BE2C (cell line): ENCODE measurements around the gene ELF2.
"Not testable (repeated sequence)": the region's sequence is repeated elsewhere in the genome, so short reads cannot be mapped to it uniquely, and the experiment has no call there.

Source experiments
- DNase-seq: peaks from one replicate; pipeline ENCODE4 v3.0.0-alpha.2; 2020
- H3K27me3 ChIP-seq: fragments of 250-450 bp; sonication (Bioruptor Pico); 2 replicates; pipeline ENCODE4 v1.5.1; 2020; ENCODE audit warnings: mild to moderate bottlenecking
- H3K36me3 ChIP-seq: fragments of 250-450 bp; sonication (Bioruptor Pico); 2 replicates; pipeline ENCODE4 v1.5.1; 2020; ENCODE audit warnings: mild to moderate bottlenecking
- H3K4me1 ChIP-seq: fragments of 250-450 bp; sonication (Bioruptor Pico); 2 replicates; pipeline ENCODE4 v1.5.1; 2020
- H3K4me3 ChIP-seq: 2 replicates; pipeline ENCODE4 v1.5.1; 2011; ENCODE audit warnings: low read depth, low read length
- H3K9me3 ChIP-seq: fragments of 250-450 bp; sonication (Bioruptor Pico); 2 replicates; pipeline ENCODE4 v1.5.1; 2020
- TF ChIP-seq, protein P1 (sequence below): IDR thresholded peaks from 2 replicates; pipeline ENCODE4 v1.5.1; 2012; ENCODE audit warnings: mild to moderate bottlenecking, low read depth, low read length

Gene ELF2

DNA sequence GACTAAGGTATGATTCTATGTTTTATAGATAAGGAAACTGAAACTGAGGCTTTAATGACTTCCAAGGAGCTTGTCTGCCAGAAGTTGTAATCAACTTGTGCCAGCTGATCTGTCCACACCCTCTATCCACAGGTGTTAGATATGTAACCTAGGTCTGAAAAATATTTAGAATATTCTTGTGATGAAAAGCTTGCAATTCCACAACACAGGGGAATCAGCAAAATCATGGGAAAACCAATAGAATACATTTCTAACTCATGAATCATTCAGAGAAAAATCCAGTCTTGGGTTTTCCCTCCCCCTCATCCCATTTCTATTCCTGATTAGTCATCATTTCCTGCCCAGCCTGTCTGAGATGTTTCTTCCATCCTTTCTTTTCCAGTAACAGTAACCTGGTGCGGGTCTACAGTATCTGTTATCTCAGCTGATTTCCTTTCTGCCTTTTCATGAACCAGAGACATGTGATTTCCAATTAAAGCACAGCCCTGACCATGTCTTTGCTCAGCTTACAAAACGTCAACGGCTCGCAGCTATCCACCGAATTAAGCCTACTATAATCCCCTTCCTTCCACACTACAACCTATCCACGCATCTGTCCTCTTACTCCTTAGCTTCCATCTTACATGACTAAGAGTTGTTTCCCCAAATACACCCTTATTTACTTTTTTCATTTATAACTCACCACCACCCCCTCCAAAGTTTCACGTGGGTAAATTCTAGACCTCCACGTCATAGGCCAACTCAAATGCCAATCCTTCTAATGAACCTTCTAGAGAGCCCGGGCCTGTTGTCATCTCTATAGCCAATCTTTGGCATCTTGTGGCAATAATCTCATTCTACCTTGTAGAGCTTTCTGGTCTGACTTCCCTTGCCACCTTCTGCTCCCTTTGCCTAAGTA lies 162.4 kb downstream of the ELF2 start:
- peaks cover 4% of the 10 kb centered on the region for H3K4me1 ChIP-seq
- no peaks in the 10 kb centered on the region for H3K27me3 ChIP-seq
- H3K36me3 ChIP-seq: peaks cover 2% of the 10 kb centered on the region; the same call in 1 of the 2 replicates
- H3K4me3 ChIP-seq: peak overlapping the region; percentile 92
- no peaks in the 10 kb centered on the region for H3K9me3 ChIP-seq
- peak; percentile 27 for DNase-seq
- TF ChIP-seq, protein P1, sequence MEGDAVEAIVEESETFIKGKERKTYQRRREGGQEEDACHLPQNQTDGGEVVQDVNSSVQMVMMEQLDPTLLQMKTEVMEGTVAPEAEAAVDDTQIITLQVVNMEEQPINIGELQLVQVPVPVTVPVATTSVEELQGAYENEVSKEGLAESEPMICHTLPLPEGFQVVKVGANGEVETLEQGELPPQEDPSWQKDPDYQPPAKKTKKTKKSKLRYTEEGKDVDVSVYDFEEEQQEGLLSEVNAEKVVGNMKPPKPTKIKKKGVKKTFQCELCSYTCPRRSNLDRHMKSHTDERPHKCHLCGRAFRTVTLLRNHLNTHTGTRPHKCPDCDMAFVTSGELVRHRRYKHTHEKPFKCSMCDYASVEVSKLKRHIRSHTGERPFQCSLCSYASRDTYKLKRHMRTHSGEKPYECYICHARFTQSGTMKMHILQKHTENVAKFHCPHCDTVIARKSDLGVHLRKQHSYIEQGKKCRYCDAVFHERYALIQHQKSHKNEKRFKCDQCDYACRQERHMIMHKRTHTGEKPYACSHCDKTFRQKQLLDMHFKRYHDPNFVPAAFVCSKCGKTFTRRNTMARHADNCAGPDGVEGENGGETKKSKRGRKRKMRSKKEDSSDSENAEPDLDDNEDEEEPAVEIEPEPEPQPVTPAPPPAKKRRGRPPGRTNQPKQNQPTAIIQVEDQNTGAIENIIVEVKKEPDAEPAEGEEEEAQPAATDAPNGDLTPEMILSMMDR: no peak

- Histone ChIP-seq H3K4me1 (peaks cover 4% of the 10 kb centered on the region), H3K9me3 (no peaks in the 10 kb centered on the region), H3K36me3 (no peaks in the 10 kb centered on the region), H3K4me3 (no peak overlapping the region), H3K27me3 (no peaks in the 10 kb centered on the region)
- TF ChIP-seq, protein P1: no peak
- DNase-seq: no peak
Measured at GRCh38 chr4:139011225-139011950, 165.6 kb downstream of the ELF2 start.

DNA sequence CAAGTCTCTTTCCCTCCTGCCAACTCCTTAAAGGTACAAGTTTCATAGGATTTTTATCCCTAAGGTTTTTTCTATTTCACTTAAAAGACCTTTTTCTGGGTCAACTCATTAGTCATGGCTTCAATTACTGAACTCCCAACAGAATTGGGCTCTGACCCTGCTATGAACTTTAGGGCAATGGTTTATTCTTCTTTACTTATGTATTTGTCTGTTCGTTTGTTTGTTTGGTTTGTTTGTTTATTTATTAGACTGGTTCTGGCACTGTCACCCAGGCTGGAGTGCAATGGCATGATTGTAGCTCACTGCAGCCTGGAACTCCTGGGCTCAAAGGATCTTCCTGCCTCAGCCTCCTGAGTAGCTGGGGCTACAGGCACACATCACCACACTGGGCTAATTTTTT lies 167.3 kb downstream of the ELF2 start:
- TF ChIP-seq, protein P1: no peak
- no peaks in the 10 kb centered on the region for H3K9me3 ChIP-seq
- no peak overlapping the region for H3K4me3 ChIP-seq
- no peak for DNase-seq
- no peaks in the 10 kb centered on the region for H3K27me3 ChIP-seq
- H3K36me3 ChIP-seq: no peaks in the 10 kb centered on the region
- peaks cover under 1% of the 10 kb centered on the region for H3K4me1 ChIP-seq

DNA sequence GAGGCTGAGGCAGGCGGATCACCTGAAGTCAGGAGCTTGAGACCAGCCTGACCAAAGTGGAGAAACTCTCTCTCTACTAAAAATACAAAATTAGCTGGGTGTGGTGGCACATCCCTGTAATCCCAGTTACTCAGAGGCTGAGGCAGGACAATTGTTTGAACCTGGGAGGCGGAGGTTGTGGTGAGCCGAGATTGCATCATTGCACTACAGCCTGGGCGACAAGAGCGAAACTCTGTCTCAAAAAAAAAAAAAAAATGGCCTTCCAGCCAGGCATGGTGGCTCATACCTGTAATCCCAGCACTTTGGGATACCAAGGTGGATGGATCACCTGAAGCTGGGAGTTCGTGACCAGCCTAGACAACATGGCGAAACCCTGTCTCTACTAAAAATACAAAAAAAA lies 168.7 kb downstream of the ELF2 start:
- not testable (repeated sequence) for H3K4me3 ChIP-seq, DNase-seq, H3K36me3 ChIP-seq, H3K27me3 ChIP-seq, H3K4me1 ChIP-seq, H3K9me3 ChIP-seq

- Histone ChIP-seq H3K9me3 (no peaks in the 10 kb centered on the region), H3K4me3 (no peak overlapping the region), H3K36me3 (no peaks in the 10 kb centered on the region), H3K27me3 (no peaks in the 10 kb centered on the region), H3K4me1 (no peaks in the 10 kb centered on the region)
- DNase-seq: no peak
- TF ChIP-seq, protein P1: no peak
Measured at GRCh38 chr4:139007640-139008039, 169.4 kb downstream of the ELF2 start.
